ENCODE results near the gene PRIMA1.

DNA sequence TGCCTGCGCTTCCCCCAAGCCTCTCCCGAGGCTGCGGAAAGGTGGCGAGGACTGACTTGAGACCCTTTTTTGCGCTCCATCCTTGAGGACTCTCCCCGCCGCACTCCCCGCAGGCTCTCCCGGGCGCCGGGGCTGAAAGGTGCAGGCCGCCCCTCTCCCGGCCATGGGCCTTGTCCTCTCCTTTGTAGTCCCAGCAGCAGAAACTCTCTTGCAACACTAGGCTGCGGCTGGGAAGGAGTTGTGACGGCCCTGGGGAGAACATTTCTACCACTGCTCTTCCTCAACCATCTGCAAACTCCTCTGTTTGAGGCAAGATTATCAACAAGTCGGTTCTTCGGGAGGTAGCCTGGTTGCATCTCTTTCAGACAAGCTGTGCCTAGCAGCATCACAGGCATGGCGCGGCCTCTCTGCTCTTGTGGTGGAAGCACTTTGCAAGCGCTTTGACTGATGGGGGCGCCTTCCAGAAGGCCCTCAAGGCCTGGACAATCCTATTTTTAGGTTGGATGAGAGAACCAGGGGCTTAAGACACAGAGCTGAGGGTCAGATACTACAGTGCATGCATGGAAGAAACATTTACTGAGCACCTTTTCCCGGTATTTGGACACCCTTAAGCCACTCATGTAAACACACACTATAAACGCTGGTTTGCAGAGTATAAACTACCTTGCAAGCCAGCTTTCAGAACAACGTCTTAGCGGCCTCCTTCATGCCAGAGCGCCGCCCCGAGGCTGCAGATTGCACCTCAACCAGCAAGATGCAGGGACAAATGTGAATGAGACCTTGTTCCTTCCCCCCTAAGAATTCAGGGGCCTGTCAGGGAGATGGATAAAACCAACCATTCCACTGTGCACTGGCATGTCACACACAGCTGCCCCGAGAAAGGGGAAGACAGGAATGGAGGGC lies 1.2 kb upstream of the PRIMA1 start:
- TF ChIP-seq, protein P1, sequence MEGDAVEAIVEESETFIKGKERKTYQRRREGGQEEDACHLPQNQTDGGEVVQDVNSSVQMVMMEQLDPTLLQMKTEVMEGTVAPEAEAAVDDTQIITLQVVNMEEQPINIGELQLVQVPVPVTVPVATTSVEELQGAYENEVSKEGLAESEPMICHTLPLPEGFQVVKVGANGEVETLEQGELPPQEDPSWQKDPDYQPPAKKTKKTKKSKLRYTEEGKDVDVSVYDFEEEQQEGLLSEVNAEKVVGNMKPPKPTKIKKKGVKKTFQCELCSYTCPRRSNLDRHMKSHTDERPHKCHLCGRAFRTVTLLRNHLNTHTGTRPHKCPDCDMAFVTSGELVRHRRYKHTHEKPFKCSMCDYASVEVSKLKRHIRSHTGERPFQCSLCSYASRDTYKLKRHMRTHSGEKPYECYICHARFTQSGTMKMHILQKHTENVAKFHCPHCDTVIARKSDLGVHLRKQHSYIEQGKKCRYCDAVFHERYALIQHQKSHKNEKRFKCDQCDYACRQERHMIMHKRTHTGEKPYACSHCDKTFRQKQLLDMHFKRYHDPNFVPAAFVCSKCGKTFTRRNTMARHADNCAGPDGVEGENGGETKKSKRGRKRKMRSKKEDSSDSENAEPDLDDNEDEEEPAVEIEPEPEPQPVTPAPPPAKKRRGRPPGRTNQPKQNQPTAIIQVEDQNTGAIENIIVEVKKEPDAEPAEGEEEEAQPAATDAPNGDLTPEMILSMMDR (IDR thresholded peaks at IDR 0.05): peak in 1 of 3 experiments; percentile 6
- TF ChIP-seq POLR2A (IDR thresholded peaks at IDR 0.05): no peak

Measured in testis (tissue), 2 donors.